GM12878 (cell line): ENCODE data around the gene TMEM91. TPM values are rescaled to one million over a fixed set of nuclear protein-coding genes. Genes with fewer than 3 reads are reported as not detected.
A peak's percentile ranks its signal among the peaks of the same experiment; 100 is the strongest.

Source experiments
- ATAC-seq: fragments of 200-7000 bp; cut with Tn5 transposase; 3 replicates; pipeline ENCODE4 v1.9.1; 2020; ENCODE audit warnings: mild to moderate bottlenecking, moderate library complexity
- BruUV-seq: library from RNA; stranded (reverse); fragments of 400-500 nt; replicated peaks from 2 replicates; lab custom pipeline; 2021; lab: Mats Ljungman, UMichigan
- CTCF ChIA-PET: fragments of 300-600 bp; sonication (Branson Sonifier 250); formaldehyde crosslinking; extraction: SDS; loops from one replicate; lab custom pipeline; 2021; ENCODE audit warnings: inconsistent platforms; lab: Yijun Ruan, JAX
- POLR2A ChIA-PET: fragments of 350-600 bp; formaldehyde crosslinking; extraction: SDS; loops from one replicate; lab custom pipeline; 2021; ENCODE audit warnings: inconsistent platforms; lab: Charles Lee
- RAD21 ChIA-PET: fragments of 300-600 bp; sonication (Branson Sonifier 250); formaldehyde crosslinking; loops from one replicate; lab custom pipeline; 2023; ENCODE audit warnings: antibody characterized with exemption; ENCODE audit not compliant: unreplicated experiment; lab: Charles Lee
- SMC1A ChIA-PET: fragments of 300-600 bp; sonication (Branson Sonifier 250); formaldehyde crosslinking; loops from one replicate; lab custom pipeline; 2023; ENCODE audit not compliant: unreplicated experiment, uncharacterized antibody; lab: Charles Lee
- DNase-seq: peaks from one replicate; pipeline ENCODE4 v3.0.0-alpha.2; 2011; ENCODE audit warnings: low read depth, low spot score
- FAIRE-seq: peaks from 3 replicates; lab custom pipeline; 2011; peaks lifted over from hg19 to GRCh38; lab: Jason Lieb, UNC
- H2AFZ ChIP-seq: 2 replicates; pipeline ENCODE4 v1.6.0; 2011; ENCODE audit warnings: low read depth, low read length, control low read depth; ENCODE audit not compliant: control insufficient read depth
- H3K27ac ChIP-seq: 2 replicates; pipeline ENCODE4 v1.5.1; 2011; ENCODE audit warnings: control low read depth; ENCODE audit not compliant: control insufficient read depth, insufficient read depth
- H3K27me3 ChIP-seq, 2 experiments: replicated peaks in 1 of 2; 2 replicates each; pipeline versions ENCODE4 v1.6.0 to v1.6.1; 2011; ENCODE audit warnings: low read length in 1 of 2; ENCODE audit not compliant: control insufficient read depth in 2 of 2, insufficient read depth in 2 of 2
- H3K36me3 ChIP-seq, 2 experiments: 2 replicates each; pipeline ENCODE4 v1.5.1; 2011; ENCODE audit warnings: low read length in 1 of 2; ENCODE audit not compliant: control insufficient read depth in 2 of 2, insufficient read depth in 2 of 2
- H3K4me1 ChIP-seq: 2 replicates; pipeline ENCODE4 v1.6.1; 2011; ENCODE audit warnings: mild to moderate bottlenecking, low read length, moderate library complexity, mixed read lengths; ENCODE audit not compliant: control insufficient read depth, insufficient read depth
- H3K4me2 ChIP-seq: 2 replicates; pipeline ENCODE4 v1.6.0; 2011; ENCODE audit warnings: control low read depth; ENCODE audit not compliant: control insufficient read depth, insufficient read depth
- H3K4me3 ChIP-seq: fragments of 200-600 bp; sonication (generic); 2 replicates; pipeline ENCODE4 v1.5.1; 2016
- H3K79me2 ChIP-seq: 2 replicates; pipeline ENCODE4 v1.6.0; 2011; ENCODE audit warnings: low read length; ENCODE audit not compliant: control insufficient read depth, insufficient read depth
- H3K9ac ChIP-seq: 2 replicates; pipeline ENCODE4 v1.8.0; 2011; ENCODE audit warnings: low read length, control low read depth, mixed read lengths; ENCODE audit not compliant: control insufficient read depth, insufficient read depth
- H3K9me3 ChIP-seq: replicated peaks from 3 replicates; pipeline ENCODE4 v1.5.1; 2011; ENCODE audit warnings: mild to moderate bottlenecking, low read length; ENCODE audit not compliant: control insufficient read depth, insufficient read depth
- H4K20me1 ChIP-seq: 2 replicates; pipeline ENCODE4 v1.6.0; 2011; ENCODE audit not compliant: control insufficient read depth, insufficient read depth
- BCL11A ChIP-seq: IDR thresholded peaks from 2 replicates; pipeline ENCODE4 v1.6.1; 2011; ENCODE audit warnings: low read depth, low read length
- ETV6 ChIP-seq, 2 experiments: fragments of 450-650 bp in 1 of 2; IDR thresholded peaks in 1 of 2; conservative IDR thresholded peaks in 1 of 2; 2 replicates each; pipeline ENCODE4 v1.6.1; 2014; ENCODE audit warnings: antibody characterized with exemption in 1 of 2, borderline replicate concordance in 1 of 2, low read depth in 1 of 2, mild to moderate bottlenecking in 1 of 2, moderate library complexity in 1 of 2
- HDGF ChIP-seq: fragments of 450-650 bp; IDR thresholded peaks from 2 replicates; pipeline ENCODE4 v1.6.1; 2016; ENCODE audit warnings: antibody characterized with exemption
- NFYB ChIP-seq: IDR thresholded peaks from 2 replicates; pipeline ENCODE4 v1.6.1; 2011; ENCODE audit warnings: low read depth, mild to moderate bottlenecking, low read length, improper control_type of control experiment, moderate library complexity; ENCODE audit not compliant: insufficient read depth
- PAX8 ChIP-seq: fragments of 450-650 bp; IDR thresholded peaks from 2 replicates; pipeline ENCODE4 v1.6.1; 2017; ENCODE audit warnings: mild to moderate bottlenecking, moderate library complexity
- RCOR1 ChIP-seq: conservative IDR thresholded peaks from 2 replicates; pipeline ENCODE4 v1.6.1; 2012; ENCODE audit warnings: low read depth, low read length, improper control_type of control experiment
- WGBS: methylation state at CpG from one replicate; pipeline ENCODE4 v1.1.6; 2016; ENCODE audit warnings: low lambda C conversion rate; ENCODE audit not compliant: insufficient replicate concordance, insufficient coverage; ENCODE audit errors: missing lambda C conversion rate; 5-methylcytosine and 5-hydroxymethylcytosine counted together
- in situ Hi-C: fragments of 300-500 bp; cut with MboI; formaldehyde crosslinking; loops from 9 replicates; pipeline ENCODE4 v1.14.3; 2018; ENCODE audit warnings: mixed read lengths
- intact Hi-C: fragments of 100-400 bp; cut with micrococcal nuclease; formaldehyde crosslinking; loops from one replicate; pipeline ENCODE4 v1.14.2; 2022; ENCODE audit not compliant: unreplicated experiment
- polyA plus RNA-seq, 11 experiments: library from polyadenylated mRNA; depleted of rRNA in 4 of 11; unstranded in 6 of 11; stranded (reverse) in 5 of 11; fragments of >200 nt; fragmentation: Nextera tagmentation in 4 of 11; fragmentation: Illumina TruSeq in 1 of 11; extraction: Ambion mirVana in 4 of 11; extraction: Trizol in 1 of 11; gene quantifications; 1 replicate in 1 of 11; 2 replicates in 10 of 11; pipeline versions ENCODE4 v1.2.1 to v1.2.3, GENCODE V29; 2011 to 2016; ENCODE audit warnings: inconsistent platforms in 2 of 11, missing spikeins in 2 of 11, low read depth in 1 of 11
- total RNA-seq, 4 experiments: library from RNA; depleted of rRNA in 3 of 4; stranded (reverse); fragments of >200 nt in 3 of 4; fragmentation: Illumina TruSeq in 1 of 4; extraction: Trizol in 1 of 4; gene quantifications; 2 replicates each; pipeline versions ENCODE4 v1.2.1 to v1.2.3, GENCODE V29; 2013 to 2021

Gene TMEM91
- total and polyA plus RNA-seq, 10 of the 15 experiments (the other 5 are each of a cell fraction or from before 2014, with no cell fraction given) = 1.5 to 5.5 (median 2.7) TPM

GRCh38 chr19:41339936-41340335 is 36.4 kb upstream of the TMEM91 start:
- CTCF ChIA-PET = no interaction called here
- FAIRE-seq (no peak), DNase-seq (no peak)
- TSS peak; percentile 85 for BruUV-seq
- Histone ChIP-seq H3K36me3 (peaks cover 16 to 30% of the 10 kb centered on the region in 2 experiments; a peak in 3 of 4 replicates), H3K4me3 (no peak overlapping the region), H3K27me3 (no peaks in the 10 kb centered on the region)
- intact Hi-C loops (no loop called here), in situ Hi-C loops (no loop called here)
- SMC1A ChIA-PET = no interaction called here
- TF ChIP-seq BCL11A (no peak), HDGF (no peak), PAX8 (no peak), RCOR1 (no peak), NFYB (no peak), ETV6 (conservative IDR thresholded peaks at IDR 0.05 in 1 of 2, IDR thresholded peaks at IDR 0.05 in 1 of 2; ENCODE audit: borderline replicate concordance in 1 of 2, low read depth in 1 of 2) (no peak)
- TF ChIP-seq, all 136 proteins: peak for 0
- POLR2A ChIA-PET = interaction anchor here (0.7 kb wide), 1 partner anchor 565 kb away, joined by 3 read pairs; no protein-coding TSS in a partner anchor
- H3K4me2 ChIP-seq = no peak overlapping the region
- H3K4me1 ChIP-seq = peaks cover 7% of the 10 kb centered on the region
- ATAC-seq = no peak
- no peak overlapping the region for H2AFZ ChIP-seq
- H3K9ac ChIP-seq = no peak overlapping the region
- H3K27ac ChIP-seq = no peak overlapping the region
- no peaks in the 10 kb centered on the region for H4K20me1 ChIP-seq
- H3K9me3 ChIP-seq = no peaks in the 10 kb centered on the region
- 100% methylated on average over 4 of the region's 5 CpGs for WGBS
- RAD21 ChIA-PET = interaction anchor here (0.8 kb wide), 1 partner anchor 9 kb away, joined by 3 read pairs; no protein-coding TSS in a partner anchor
- H3K79me2 ChIP-seq = peaks cover 1% of the 10 kb centered on the region
